HG02588 (cell line): Measurements from ENCODE around the gene KLK15.
"Not testable (repeated sequence)": the region's sequence is repeated elsewhere in the genome, so short reads cannot be mapped to it uniquely, and the experiment has no call there.

ENCODE experiments used
- ATAC-seq: cut with Tn5 transposase; IDR thresholded peaks from one replicate; pipeline ENCODE4 v1.9.1; 2021; ENCODE audit warnings: mild to moderate bottlenecking, moderate library complexity; ENCODE audit not compliant: unreplicated experiment

Gene KLK15

DNA sequence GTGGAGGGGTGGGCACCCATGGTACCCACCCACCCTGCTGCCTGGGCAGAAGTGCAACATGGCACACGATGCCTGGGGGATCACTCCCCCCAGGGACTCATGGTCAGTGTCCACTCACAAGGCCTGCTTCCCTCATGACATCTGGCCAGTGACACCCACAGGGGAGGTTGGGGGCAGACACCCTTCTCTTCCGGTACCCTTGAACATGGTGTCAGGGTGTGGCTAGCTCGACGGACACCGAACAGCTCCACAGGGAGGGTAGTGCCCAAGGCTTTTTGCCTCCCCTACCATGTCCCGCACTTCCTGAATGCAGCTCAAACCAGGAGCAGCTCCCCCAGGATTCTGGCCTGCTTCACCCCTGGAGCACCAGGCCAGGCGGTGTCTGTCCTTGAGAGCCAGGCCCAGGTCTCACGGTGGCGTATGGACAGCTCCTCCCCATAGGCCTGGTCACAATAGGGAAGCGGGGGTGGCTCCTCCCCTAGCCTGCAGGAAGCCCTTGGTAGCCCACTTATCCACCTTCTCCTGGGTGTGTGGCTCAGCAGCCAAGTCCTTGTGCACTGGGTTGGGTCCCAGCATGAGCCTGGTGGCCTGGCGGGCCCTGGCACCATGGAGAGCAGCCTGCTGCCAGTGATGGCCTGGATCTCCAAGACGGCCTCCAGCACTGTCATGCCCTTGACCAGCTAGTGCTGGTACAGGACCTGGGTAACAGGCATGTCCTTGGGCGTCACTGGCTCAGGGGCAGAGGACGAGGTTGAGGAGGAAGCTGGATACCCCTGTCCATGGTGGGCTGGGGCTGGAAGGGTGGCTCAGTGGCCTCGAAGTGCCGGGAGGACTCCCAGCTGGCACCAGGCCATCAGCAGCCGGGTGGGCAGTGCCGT, 35.4 kb downstream of the KLK15 start:
- ATAC-seq = no peak

DNA sequence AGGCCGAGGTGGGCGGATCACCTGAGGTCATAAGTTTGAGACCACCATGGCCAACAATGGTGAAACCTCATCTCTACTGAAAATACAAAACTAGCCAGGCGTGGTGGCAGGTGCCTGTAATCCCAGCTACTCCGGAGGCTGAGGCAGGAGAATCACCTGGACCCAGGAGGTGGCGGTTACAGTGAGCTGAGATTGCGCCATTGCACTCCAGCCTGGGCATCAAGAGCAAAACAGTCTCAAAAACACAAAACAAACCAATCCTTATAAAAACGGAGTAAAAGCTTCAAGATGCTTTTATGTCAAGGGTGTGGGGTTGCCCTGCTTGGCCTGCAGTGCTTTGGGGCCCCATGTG, 36.0 kb downstream of the KLK15 start:
- ATAC-seq = no peak

GRCh38 chr19:50796634-50797428, 36.5 kb downstream of the KLK15 start:
- no peak for ATAC-seq

DNA sequence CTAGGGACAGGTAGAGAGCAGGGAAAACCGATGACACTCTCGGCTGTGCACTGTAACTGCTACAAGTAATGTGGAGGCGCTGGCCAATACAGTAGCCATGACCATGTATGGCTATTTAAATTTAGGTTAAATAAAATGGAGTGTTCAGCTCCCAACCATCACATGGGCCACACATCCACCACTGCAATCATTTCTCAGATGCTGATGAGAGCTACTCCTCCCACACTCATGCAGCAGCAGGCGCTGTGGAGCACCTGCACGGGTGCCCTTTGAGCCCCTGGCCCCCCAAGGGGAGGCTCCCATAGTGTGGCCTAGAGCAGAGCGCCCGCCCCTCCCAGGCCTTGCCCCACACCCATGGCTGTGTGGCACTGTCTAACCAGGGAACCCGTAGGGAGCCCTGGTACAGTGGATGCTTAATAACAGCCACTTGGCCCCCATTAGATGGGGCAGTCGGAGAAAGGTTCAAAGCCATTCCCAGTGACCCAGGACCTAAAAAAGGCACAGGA, 37.2 kb downstream of the KLK15 start:
- no peak for ATAC-seq

GRCh38 chr19:50795664-50796073, 37.7 kb downstream of the KLK15 start:
- no peak for ATAC-seq

- ATAC-seq = no peak
Measured at GRCh38 chr19:50794876-50795663, 38.3 kb downstream of the KLK15 start.

- no peak for ATAC-seq
Measured at GRCh38 chr19:50794074-50794875, 39.1 kb downstream of the KLK15 start.

- ATAC-seq = no peak
Measured at GRCh38 chr19:50793558-50794065, 39.8 kb downstream of the KLK15 start.

GRCh38 chr19:50792272-50793250, 40.8 kb downstream of the KLK15 start:
- no peak for ATAC-seq

GRCh38 chr19:50791594-50792271, 41.6 kb downstream of the KLK15 start:
- ATAC-seq = no peak

DNA sequence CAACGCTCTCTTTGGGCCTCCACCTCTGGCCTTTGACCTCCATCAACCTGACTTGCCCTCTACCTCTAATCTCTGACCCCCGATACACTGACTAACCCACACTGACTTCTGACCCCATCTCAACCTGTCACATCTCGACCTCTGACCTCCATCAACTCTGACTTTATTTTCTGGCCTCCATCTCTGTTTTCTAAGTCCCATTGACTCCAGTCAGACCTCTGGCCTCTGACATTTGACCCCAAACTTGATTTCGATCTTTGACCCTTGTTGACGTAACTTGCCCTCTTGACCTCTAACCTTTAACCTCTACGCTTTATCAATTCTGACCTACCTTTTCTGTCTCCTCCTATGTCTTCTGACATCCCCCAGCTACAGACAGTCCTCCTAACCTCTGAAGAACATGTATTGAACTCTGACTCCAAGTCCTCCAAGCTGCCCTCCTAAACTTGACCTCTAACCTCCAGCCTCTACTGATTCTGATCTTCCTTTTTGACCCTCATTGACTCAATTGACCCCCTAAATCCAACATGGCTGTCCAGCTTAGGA, 42.4 kb downstream of the KLK15 start:
- no peak for ATAC-seq

DNA sequence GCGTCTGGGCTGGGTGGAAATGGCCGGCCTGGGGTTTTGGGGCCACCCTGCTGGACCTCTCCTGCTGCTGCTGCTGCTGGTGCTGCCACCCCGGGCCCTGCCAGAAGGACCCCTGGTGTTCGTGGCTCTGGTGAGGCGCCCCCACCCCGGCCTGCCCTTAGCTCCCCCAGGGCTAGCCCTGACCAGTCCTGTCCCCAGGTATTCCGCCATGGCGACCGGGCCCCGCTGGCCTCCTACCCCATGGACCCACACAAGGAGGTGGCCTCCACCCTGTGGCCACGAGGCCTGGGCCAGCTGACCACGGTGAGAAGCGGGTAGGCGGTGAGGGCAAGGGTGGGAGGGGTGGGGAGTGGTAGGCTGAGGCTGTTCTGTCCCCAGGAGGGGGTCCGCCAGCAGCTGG, 43.0 kb downstream of the KLK15 start, which contains the start of gene ACP4:
ACP4 (plus strand) TSS at position 20 of the 400 bp plus-strand sequence; CDS start at position 20, 0 bp downstream.
- ATAC-seq = no peak

- no peak for ATAC-seq
Measured at GRCh38 chr19:50785329-50785728, 48.0 kb downstream of the KLK15 start.

GRCh38 chr19:50784710-50785109, 48.7 kb downstream of the KLK15 start:
- no peak for ATAC-seq

- not testable (repeated sequence) for ATAC-seq
Measured at GRCh38 chr19:50783848-50784152, 49.6 kb downstream of the KLK15 start.

- no peak for ATAC-seq
Measured at GRCh38 chr19:50780753-50781435, 52.5 kb downstream of the KLK15 start.
